Frontal cortex (tissue), 4 donors: Measurements from ENCODE around the gene EVA1C. TPM values are rescaled to one million over a fixed set of nuclear protein-coding genes. Genes with fewer than 3 reads are reported as not detected.
"Not testable (repeated sequence)": the region's sequence is repeated elsewhere in the genome, so short reads cannot be mapped to it uniquely, and the experiment has no call there.

Source experiments
- DNase-seq, 2 donors: peaks; one replicate each; pipeline ENCODE4 v3.0.0; 2012; ENCODE audit warnings: low spot score in 2 of 2
- FAIRE-seq: peaks from 2 replicates; lab custom pipeline; 2012; peaks lifted over from hg19 to GRCh38; lab: Jason Lieb, UNC
- total RNA-seq: library from RNA; depleted of rRNA; stranded (reverse); fragments of >200 nt; gene quantifications from one replicate; pipeline ENCODE4 v1.2.3, GENCODE V29; 2014
- donor health status: control.
- donor health status: control.
- donor health status: control.

EVA1C gene
- total RNA-seq, 1 donor from 2014 or later, result 2.4 TPM

- FAIRE-seq (no peak), DNase-seq (no peak)
Measured at GRCh38 chr21:32422064-32422463, 9.6 kb downstream of the EVA1C start.

GRCh38 chr21:32423320-32424190, 11.0 kb downstream of the EVA1C start:
- DNase-seq (no peak), FAIRE-seq (no peak)

- no peak for FAIRE-seq
- DNase-seq, result no peak
Measured at GRCh38 chr21:32424191-32424535, 11.7 kb downstream of the EVA1C start.

GRCh38 chr21:32424674-32425073, 12.2 kb downstream of the EVA1C start:
- no peak for FAIRE-seq
- DNase-seq, result no peak

- DNase-seq (no peak), FAIRE-seq (no peak)
Measured at GRCh38 chr21:32425628-32426027, 13.1 kb downstream of the EVA1C start.

GRCh38 chr21:32426066-32426465, 13.6 kb downstream of the EVA1C start:
- no peak for DNase-seq
- FAIRE-seq, result no peak

GRCh38 chr21:32426592-32427051, 14.1 kb downstream of the EVA1C start:
- FAIRE-seq, result peak; percentile 6
- DNase-seq, result no peak

GRCh38 chr21:32427958-32428623, 15.6 kb downstream of the EVA1C start:
- no peak for FAIRE-seq
- DNase-seq, result no peak

GRCh38 chr21:32432982-32433660, 20.6 kb downstream of the EVA1C start:
- FAIRE-seq, DNase-seq: not testable (repeated sequence)

- FAIRE-seq (no peak), DNase-seq (no peak)
Measured at GRCh38 chr21:32437729-32438128, 25.2 kb downstream of the EVA1C start.

- FAIRE-seq (no peak), DNase-seq (no peak)
Measured at GRCh38 chr21:32442566-32443318, 30.2 kb downstream of the EVA1C start.

GRCh38 chr21:32445101-32445500, 32.6 kb downstream of the EVA1C start:
- FAIRE-seq (no peak), DNase-seq (no peak)

- FAIRE-seq, DNase-seq: not testable (repeated sequence)
Measured at GRCh38 chr21:32446440-32446839, 33.9 kb downstream of the EVA1C start.

GRCh38 chr21:32447224-32447623, 34.7 kb downstream of the EVA1C start:
- DNase-seq (no peak), FAIRE-seq (no peak)

GRCh38 chr21:32448803-32449594, 36.5 kb downstream of the EVA1C start:
- no peak for FAIRE-seq

GRCh38 chr21:32450881-32451701, 38.6 kb downstream of the EVA1C start:
- DNase-seq, FAIRE-seq: not testable (repeated sequence)

More at GRCh38 chr21:32448803-32449594, 36.5 kb downstream of the EVA1C start:
- no peak for DNase-seq

- not testable (repeated sequence) for FAIRE-seq, DNase-seq
Measured at GRCh38 chr21:32452191-32452590, 39.7 kb downstream of the EVA1C start.

- FAIRE-seq, result no peak
Measured at GRCh38 chr21:32452641-32453040, 40.1 kb downstream of the EVA1C start.

More at GRCh38 chr21:32452641-32453040, 40.1 kb downstream of the EVA1C start:
- no peak for DNase-seq
